Immature natural killer cell (primary cell): ENCODE measurements around the gene SLC16A4. TPM values are rescaled to one million over a fixed set of nuclear protein-coding genes. Genes with fewer than 3 reads are reported as not detected.
"Not testable (repeated sequence)": the region's sequence is repeated elsewhere in the genome, so short reads cannot be mapped to it uniquely, and the experiment has no call there.

Experiments used
- DNase-seq, 3 donors: peaks; one replicate each; pipeline ENCODE4 v3.0.0; 2022; ENCODE audit warnings: mixed read lengths in 1 of 3
- H3K27ac Mint-ChIP-seq, 6 donors: one replicate each; pipeline ENCODE4 v1.8.0; 2020; ENCODE audit warnings: mixed read lengths in 6 of 6, mild to moderate bottlenecking in 5 of 6, inconsistent platforms in 4 of 6, moderate library complexity in 3 of 6
- H3K27me3 Mint-ChIP-seq, 3 donors: one replicate each; pipeline ENCODE4 v1.8.0; 2020 to 2021; ENCODE audit warnings: low read depth in 3 of 3, mild to moderate bottlenecking in 3 of 3, mixed read lengths in 3 of 3, moderate library complexity in 3 of 3, inconsistent platforms in 1 of 3
- H3K36me3 Mint-ChIP-seq, 3 donors: one replicate each; pipeline ENCODE4 v1.8.0; 2020; ENCODE audit warnings: mixed read lengths in 3 of 3, inconsistent platforms in 2 of 3, mild to moderate bottlenecking in 2 of 3
- H3K4me1 Mint-ChIP-seq, 2 donors: one replicate each; pipeline ENCODE4 v1.8.0; 2020; ENCODE audit warnings: inconsistent platforms in 2 of 2, mild to moderate bottlenecking in 2 of 2, mixed read lengths in 2 of 2, moderate library complexity in 1 of 2
- H3K4me3 Mint-ChIP-seq, 5 donors: one replicate each; pipeline ENCODE4 v1.8.0; 2020; ENCODE audit warnings: mild to moderate bottlenecking in 5 of 5, mixed read lengths in 5 of 5, inconsistent platforms in 3 of 5, moderate library complexity in 3 of 5
- H3K9me3 Mint-ChIP-seq, 6 donors: one replicate each; pipeline ENCODE4 v1.8.0; 2020; ENCODE audit warnings: mild to moderate bottlenecking in 6 of 6, mixed read lengths in 6 of 6, inconsistent platforms in 4 of 6, moderate library complexity in 3 of 6
- polyA plus RNA-seq, 3 donors: library from polyadenylated mRNA; unstranded; fragments of 300-500 nt; fragmentation: Illumina TruSeq; gene quantifications; one replicate each; pipeline ENCODE4 v1.2.3, GENCODE V29; 2021

The SLC16A4 gene
- under 1 TPM in 1 of 3 donors, not detected in 2; 0.80 TPM for polyA plus RNA-seq

DNA sequence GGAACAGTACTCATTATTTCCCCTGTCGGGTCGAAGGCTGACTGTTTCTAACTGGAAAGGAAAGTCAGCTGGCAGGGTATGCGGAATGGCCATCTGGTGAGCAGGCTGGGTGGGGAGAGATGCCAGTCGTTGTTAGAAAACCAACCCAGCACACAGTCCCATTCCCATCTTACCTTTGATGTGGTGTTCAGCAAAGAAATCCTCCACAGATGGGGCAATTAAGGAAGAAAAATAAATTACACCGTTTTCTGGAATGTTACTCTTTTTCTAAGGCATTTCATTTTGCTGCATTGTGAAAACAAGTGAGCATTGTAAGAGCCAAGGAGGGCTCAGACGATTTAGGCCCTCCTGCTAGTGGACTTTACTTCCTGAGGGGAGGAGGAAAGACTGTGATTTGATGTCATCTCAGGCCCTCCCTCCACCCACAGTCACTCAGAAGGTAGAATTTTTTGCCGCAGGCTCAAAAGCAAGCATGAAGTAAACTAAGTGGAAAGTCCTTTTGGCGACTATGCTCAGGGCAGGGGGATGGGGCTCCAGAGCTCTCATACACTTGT lies at the start of gene SLC16A4:
Gene SLC16A4 (minus strand): TSS at position 335 of the 554 bp plus-strand sequence. CDS start 1,703 bp downstream, outside the sequence.
- Mint-ChIP-seq H3K27ac (no peak within 1 kb of the TSS), H3K36me3 (peaks cover 4 to 16% (median 15%) of the 10 kb centered on the region in 3 donors), H3K27me3 (peaks cover 0 to 4% (median 1%) of the 10 kb centered on the region in 3 donors), H3K4me1 (no peaks in the 10 kb centered on the region), H3K9me3 (no peaks in the 10 kb centered on the region), H3K4me3 (no peak within 1 kb of the TSS)
- no peak for DNase-seq

DNA sequence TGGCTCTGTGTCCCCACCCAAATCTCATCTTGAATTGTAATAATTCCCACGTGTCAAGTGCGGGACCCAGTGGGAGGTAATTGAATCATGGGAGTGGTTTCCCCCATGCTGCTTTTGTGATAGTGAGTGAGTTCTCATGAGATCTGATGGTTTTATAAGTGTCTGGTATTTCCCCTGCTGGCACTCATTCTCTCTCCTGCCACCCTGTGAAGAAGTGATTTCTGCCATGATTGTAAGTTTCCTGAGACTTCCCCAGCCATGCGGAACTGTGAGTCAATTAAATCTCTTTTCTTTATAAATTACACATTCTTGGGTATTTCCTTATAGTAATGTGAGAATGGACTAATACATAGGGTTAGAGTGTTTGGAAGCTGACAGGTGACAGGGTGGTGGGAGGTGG lies 49.0 kb upstream of the SLC16A4 start:
- not testable (repeated sequence) for H3K36me3 Mint-ChIP-seq, H3K27me3 Mint-ChIP-seq, H3K4me3 Mint-ChIP-seq, H3K9me3 Mint-ChIP-seq, H3K27ac Mint-ChIP-seq, DNase-seq, H3K4me1 Mint-ChIP-seq

DNA sequence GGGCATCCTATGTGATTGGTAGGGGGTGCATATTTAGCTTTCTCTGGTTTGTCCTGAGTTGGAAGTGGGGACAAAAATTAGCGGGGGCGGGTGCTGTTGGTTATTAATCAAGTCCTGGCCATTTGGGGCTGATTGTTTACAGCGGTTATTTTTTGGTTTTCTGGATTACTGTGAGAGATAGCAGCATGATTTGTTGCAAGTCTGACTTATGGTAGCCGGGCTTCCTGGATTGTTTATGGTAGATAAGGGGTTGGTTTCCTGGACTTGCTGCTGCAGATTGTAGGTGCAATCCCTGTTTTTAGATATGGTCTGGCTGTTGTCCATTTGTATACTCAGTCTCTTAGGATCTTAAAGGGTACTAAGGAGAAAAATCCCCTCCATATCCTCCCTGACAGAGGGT lies 48.1 kb upstream of the SLC16A4 start:
- no peak for DNase-seq
- Mint-ChIP-seq H3K27me3 (peaks cover 2 to 9% (median 7%) of the 10 kb centered on the region in 3 donors), H3K9me3 (no peaks in the 10 kb centered on the region), H3K4me1 (no peaks in the 10 kb centered on the region), H3K36me3 (no peaks in the 10 kb centered on the region), H3K4me3 (no peak overlapping the region), H3K27ac (no peak overlapping the region)

DNA sequence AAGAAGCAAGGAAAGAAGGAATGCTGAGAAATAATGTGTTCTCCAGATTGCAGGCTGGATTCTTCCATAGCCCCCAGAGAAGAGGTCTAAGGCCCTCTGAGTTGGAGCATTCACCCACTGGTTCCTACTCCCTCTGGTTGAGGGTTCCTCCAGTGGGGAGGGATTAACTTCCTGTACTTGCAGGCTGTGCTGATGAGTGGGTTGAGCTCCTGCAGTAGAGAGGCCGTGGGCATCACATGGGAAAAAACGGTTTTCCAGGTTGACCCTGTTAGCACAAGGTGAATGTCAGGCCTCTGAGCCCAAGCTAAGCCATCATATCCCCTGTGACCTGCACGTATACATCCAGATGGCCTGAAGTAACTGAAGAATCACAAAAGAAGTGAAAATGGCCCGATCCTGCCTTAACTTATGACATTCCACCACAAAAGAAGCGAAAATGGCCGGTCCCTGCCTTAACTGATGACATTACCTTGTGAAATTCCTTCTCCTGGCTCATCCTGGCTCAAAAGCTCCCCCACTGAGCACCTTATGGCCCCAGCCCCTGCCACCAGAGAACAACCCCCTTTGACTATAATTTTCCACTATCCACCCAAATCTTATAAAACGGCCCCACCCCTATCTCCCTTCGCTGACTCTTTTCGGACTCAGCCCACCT lies 46.9 kb upstream of the SLC16A4 start:
- DNase-seq, H3K4me3 Mint-ChIP-seq, H3K27me3 Mint-ChIP-seq, H3K4me1 Mint-ChIP-seq, H3K9me3 Mint-ChIP-seq, H3K36me3 Mint-ChIP-seq: not testable (repeated sequence)
- peak overlapping the region in 1 of 6 donors; percentile 20 for H3K27ac Mint-ChIP-seq

DNA sequence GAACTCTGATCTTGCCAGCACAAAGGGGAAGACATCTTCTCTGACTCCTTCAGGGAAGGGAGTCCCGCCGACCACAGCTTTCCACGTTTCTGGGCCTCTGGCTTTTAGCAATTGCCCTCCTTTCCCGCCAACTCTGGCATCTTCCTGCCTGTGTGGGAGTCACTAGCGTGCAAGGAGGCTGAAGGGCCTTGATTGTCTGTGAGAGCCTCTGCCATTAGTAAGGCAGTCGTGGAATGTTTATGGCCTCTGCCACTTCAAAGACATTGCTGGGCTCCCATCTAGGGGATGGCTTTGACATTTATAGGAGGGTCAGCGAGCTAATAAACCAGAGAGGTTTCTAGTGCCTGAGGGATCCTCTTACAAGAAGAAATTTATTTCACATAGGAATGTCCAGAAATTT lies 45.8 kb upstream of the SLC16A4 start:
- H3K27ac Mint-ChIP-seq: no peak overlapping the region
- no peaks in the 10 kb centered on the region for H3K9me3 Mint-ChIP-seq
- DNase-seq: no peak
- no peaks in the 10 kb centered on the region for H3K4me1 Mint-ChIP-seq
- peaks cover 0 to 12% (median 7%) of the 10 kb centered on the region in 3 donors for H3K27me3 Mint-ChIP-seq
- H3K36me3 Mint-ChIP-seq: no peaks in the 10 kb centered on the region
- H3K4me3 Mint-ChIP-seq: no peak overlapping the region

DNA sequence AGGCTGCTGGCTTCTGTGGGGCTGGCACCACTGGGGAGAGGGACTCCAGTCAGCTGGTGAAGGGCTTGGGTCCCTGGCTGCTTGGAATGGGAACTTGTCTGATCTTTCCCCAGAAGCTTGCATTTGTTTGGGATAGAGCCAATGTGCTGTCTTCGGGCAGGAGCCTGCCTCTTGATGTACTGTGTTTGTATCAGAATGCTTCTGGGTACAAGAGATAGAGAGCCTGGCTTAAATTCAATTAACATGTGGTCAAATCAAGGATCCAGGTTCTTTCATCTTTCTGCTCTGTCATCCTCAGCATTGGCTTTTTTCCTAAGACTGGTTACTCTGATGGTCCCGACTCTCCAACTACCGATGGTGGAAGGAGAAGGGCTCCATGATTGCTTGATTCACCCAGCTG lies 44.1 kb upstream of the SLC16A4 start:
- H3K9me3 Mint-ChIP-seq: no peaks in the 10 kb centered on the region
- H3K4me3 Mint-ChIP-seq: no peak overlapping the region
- H3K27me3 Mint-ChIP-seq: peaks cover 2 to 11% (median 5%) of the 10 kb centered on the region in 3 donors
- H3K4me1 Mint-ChIP-seq: no peaks in the 10 kb centered on the region
- no peak for DNase-seq
- no peak overlapping the region for H3K27ac Mint-ChIP-seq
- H3K36me3 Mint-ChIP-seq: no peaks in the 10 kb centered on the region

DNA sequence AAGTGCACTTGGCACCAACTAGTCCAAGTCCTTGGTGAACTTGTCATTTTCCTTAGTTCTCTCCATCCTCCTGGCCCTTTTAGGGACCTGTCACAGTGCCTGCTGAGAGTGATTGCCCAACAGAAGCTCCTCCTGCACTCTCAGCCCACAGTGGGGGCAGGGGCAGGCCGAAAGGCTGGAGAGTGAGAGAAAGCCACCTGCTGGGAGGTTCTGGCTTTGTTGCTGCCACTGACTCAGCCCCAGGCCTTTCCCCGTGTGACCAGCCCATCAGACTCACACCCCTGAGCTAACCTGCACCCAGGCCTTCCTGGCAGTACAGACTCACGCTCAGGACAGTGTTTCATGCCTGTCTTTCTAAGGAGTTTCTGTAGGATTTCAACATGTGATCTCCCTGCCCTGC lies 43.0 kb upstream of the SLC16A4 start:
- no peaks in the 10 kb centered on the region for H3K9me3 Mint-ChIP-seq
- no peak for DNase-seq
- H3K4me1 Mint-ChIP-seq: no peaks in the 10 kb centered on the region

DNA sequence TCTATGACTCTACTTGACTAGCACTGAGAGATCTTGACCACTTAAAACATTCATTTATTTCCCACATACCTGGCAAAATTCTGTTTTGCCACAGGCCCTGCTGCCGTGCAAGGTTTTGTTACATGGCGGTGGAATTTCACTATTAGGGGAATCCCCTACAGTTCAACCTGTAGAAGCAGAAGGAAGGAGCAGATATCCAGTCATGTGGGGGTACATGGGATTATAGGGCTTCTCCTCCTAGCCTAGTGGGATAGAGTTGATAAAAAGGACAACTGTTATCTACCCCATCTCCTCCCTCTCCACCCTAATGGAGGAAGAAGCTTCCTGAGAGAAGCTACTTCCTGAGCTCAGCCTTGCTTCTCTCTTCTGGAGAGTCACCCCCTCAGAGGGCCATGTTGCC lies 42.4 kb upstream of the SLC16A4 start:
- Mint-ChIP-seq H3K4me3 (no peak overlapping the region), H3K36me3 (no peaks in the 10 kb centered on the region), H3K4me1 (no peaks in the 10 kb centered on the region), H3K27ac (no peak overlapping the region), H3K9me3 (no peaks in the 10 kb centered on the region), H3K27me3 (peaks cover 1 to 15% (median 3%) of the 10 kb centered on the region in 3 donors)
- DNase-seq: no peak

More for the DNA sequence above, 43.0 kb upstream of the SLC16A4 start:
- peaks cover 1 to 14% (median 3%) of the 10 kb centered on the region in 3 donors for H3K27me3 Mint-ChIP-seq
- H3K4me3 Mint-ChIP-seq: no peak overlapping the region
- H3K36me3 Mint-ChIP-seq: no peaks in the 10 kb centered on the region
- H3K27ac Mint-ChIP-seq: no peak overlapping the region

DNA sequence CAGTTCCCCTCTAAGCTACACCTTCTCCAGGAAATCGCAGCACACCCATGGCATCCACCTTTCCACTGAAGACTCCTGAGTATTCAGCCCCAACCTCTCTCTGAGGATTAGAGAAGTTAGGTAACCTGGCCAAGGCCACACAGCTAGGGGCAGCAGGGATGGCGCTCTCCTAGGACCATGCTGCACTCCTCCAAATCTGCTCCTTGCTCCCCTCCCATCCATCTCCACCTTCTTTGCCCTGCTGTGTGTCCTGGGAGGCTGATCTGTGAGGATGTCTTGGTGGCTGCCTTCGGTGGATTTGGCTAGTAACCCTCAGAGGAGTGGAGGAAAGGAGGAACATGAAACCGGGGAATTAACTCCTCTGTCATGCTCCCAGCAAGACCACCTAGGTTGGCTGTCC lies 40.1 kb upstream of the SLC16A4 start:
- H3K4me3 Mint-ChIP-seq: no peak overlapping the region
- H3K27ac Mint-ChIP-seq: peak overlapping the region in 1 of 6 donors; percentile 40
- no peaks in the 10 kb centered on the region for H3K4me1 Mint-ChIP-seq
- no peaks in the 10 kb centered on the region for H3K36me3 Mint-ChIP-seq
- H3K27me3 Mint-ChIP-seq: peaks cover 1 to 15% (median 3%) of the 10 kb centered on the region in 3 donors
- no peaks in the 10 kb centered on the region for H3K9me3 Mint-ChIP-seq
- no peak for DNase-seq

DNA sequence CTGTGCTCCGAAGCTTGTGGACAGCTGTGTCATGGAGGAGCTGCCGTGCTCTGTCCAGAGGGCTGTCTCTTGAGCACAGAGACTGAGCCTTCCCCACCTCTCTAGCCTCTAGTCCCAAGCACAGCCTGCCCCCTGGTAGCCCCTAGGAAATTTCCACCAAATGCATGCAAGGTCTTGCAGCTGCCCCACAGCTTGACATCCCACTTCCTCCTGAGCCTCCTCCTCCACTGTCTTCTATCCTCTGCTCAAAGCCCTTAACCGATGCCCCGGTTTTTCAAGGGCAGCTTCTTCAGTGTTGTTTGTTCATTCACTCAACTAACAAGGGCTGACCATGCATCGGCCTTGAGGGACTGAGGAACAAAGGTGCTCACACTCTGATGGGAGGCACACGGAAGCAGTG lies 39.5 kb upstream of the SLC16A4 start:
- peaks cover 1 to 15% (median 3%) of the 10 kb centered on the region in 3 donors for H3K27me3 Mint-ChIP-seq
- no peak for DNase-seq
- H3K9me3 Mint-ChIP-seq: no peaks in the 10 kb centered on the region
- no peak overlapping the region for H3K4me3 Mint-ChIP-seq
- no peaks in the 10 kb centered on the region for H3K4me1 Mint-ChIP-seq
- H3K36me3 Mint-ChIP-seq: no peaks in the 10 kb centered on the region
- no peak overlapping the region for H3K27ac Mint-ChIP-seq

DNA sequence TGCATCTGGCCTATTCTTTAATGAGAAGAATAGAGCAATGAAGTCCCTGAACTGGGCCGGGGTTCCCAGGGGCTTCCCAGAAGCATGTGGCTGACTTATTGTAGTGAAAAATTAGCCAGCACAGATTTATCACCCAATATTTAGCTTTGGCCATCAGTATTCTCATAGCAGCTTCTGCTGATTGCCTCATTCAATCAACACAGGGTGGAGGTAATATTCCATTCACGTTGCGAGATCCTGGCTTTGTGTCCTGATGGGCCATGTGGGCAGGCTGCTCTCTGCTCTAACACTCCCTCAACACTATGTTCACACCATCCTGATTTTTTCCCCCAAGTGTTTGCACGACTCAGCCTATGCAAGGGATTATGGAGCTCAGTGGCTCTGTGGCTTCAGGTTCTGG lies 38.1 kb upstream of the SLC16A4 start:
- no peak overlapping the region for H3K27ac Mint-ChIP-seq

DNA sequence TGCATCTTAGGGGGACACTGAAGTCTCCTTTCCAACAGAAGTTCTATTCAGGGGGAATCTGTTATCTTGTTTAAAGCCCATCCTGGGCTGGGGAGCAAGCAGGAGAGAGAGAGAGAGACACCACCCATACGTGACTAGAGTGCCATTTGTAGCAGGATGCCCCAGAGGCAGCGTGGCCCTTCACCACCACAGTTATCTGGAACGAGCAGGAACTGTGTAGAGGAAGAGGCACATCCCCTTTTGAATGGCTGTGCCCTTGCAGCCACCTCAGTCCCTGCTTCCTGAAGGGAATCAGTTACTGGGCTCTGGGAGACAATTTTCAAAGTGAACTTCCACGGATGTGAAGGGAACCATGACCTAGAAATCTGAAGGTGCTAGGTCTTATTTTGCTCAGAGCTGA lies 36.0 kb upstream of the SLC16A4 start:
- Mint-ChIP-seq H3K27ac (no peak overlapping the region), H3K27me3 (peaks cover 1 to 9% (median 3%) of the 10 kb centered on the region in 3 donors), H3K4me1 (no peaks in the 10 kb centered on the region), H3K36me3 (no peaks in the 10 kb centered on the region), H3K9me3 (no peaks in the 10 kb centered on the region), H3K4me3 (no peak overlapping the region)
- no peak for DNase-seq

More for the DNA sequence above, 38.1 kb upstream of the SLC16A4 start:
- peaks cover 1 to 15% (median 3%) of the 10 kb centered on the region in 3 donors for H3K27me3 Mint-ChIP-seq
- no peaks in the 10 kb centered on the region for H3K4me1 Mint-ChIP-seq
- no peak overlapping the region for H3K4me3 Mint-ChIP-seq
- H3K9me3 Mint-ChIP-seq: no peaks in the 10 kb centered on the region
- no peak for DNase-seq
- H3K36me3 Mint-ChIP-seq: no peaks in the 10 kb centered on the region

DNA sequence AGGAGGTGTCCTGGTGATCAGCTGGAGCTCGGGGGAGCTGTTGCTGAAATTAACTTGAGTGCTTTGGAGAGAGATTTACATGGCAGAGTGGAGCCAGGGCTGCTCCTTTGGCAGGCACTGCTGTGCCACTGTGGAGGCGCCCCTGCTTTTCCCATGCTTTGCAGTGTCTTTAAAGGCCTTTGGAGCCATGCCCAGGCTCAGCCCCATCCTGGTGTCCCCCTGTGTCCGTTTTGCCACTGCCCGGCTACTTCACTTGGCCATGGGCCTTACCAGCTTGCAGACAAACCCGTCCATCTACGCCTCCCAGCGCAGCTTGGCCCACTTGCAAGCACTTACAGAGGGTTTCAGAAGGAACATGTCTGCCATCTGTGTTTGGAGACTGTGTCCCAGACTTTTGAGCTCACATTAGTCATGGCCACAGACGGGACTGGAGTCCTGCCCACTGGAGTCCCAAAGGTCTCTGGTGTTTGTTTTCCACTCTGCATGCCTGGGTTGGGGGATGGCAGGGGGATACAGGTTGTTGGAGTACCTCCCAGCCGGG lies 34.9 kb upstream of the SLC16A4 start:
- Mint-ChIP-seq H3K27ac (no peak overlapping the region), H3K36me3 (no peaks in the 10 kb centered on the region), H3K4me3 (no peak overlapping the region), H3K9me3 (no peaks in the 10 kb centered on the region), H3K27me3 (peaks cover under 1 to 6% (median 3%) of the 10 kb centered on the region in 3 donors), H3K4me1 (no peaks in the 10 kb centered on the region)
- no peak for DNase-seq

DNA sequence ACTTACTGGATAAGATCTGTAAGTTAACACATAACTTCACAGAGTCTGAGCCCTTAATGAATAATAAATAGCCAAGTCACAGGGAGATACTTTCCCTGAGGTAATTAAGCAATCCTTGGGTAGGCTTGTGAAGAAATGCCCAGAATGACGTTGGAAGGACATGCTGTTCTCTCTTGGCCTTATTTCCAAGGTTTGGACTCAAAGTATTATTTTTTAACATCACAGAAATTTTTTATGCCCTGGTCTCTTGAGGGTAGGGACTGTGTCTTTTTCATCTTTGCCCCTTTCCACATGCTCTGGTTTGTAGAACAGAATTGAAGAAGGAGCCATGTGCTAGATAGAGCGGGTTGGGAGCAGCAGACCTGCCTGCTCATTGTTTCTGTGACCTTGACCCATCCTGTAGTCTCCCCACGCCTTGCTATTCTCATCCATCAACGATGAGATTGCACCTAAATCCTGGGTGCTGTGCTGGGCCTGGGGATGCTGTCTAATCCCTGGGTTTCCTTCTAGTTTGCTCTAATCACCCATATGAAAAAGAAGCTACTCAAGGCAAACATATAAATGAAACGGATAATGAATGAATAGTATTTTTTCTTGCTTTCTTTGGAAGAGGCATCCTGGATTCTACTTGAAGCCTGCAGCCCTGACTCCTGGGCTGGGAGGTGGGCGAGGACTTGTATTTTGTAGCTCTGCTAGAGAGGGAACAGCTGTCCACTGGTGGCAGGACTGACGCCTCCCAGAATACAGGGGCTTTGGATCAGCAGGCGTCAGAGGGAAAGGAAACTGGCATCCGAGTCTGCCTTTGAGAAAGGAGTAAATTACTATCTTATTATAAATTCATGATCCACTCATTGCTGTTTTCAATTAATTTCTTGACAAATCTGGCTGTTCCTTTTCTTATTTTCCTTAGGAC lies 34.1 kb upstream of the SLC16A4 start:
- no peak overlapping the region for H3K27ac Mint-ChIP-seq
- H3K4me3 Mint-ChIP-seq: no peak overlapping the region
- H3K27me3 Mint-ChIP-seq: peaks cover 0 to 6% (median under 1%) of the 10 kb centered on the region in 3 donors
- no peaks in the 10 kb centered on the region for H3K4me1 Mint-ChIP-seq
- no peaks in the 10 kb centered on the region for H3K9me3 Mint-ChIP-seq
- no peaks in the 10 kb centered on the region for H3K36me3 Mint-ChIP-seq
- DNase-seq: no peak
